Hematopoietic multipotent progenitor cell treated with erythropoietin and hydrocortisone succinate and interleukin-3 and kit ligand, for 17 days (in vitro differentiated cells): Measurements from ENCODE around the gene TMEM181.
"Not testable (repeated sequence)": the region's sequence is repeated elsewhere in the genome, so short reads cannot be mapped to it uniquely, and the experiment has no call there.

Source experiments
- DNase-seq: peaks from one replicate; pipeline ENCODE4 v3.0.0-alpha.2; 2015; ENCODE audit warnings: low spot score

The TMEM181 gene

DNA sequence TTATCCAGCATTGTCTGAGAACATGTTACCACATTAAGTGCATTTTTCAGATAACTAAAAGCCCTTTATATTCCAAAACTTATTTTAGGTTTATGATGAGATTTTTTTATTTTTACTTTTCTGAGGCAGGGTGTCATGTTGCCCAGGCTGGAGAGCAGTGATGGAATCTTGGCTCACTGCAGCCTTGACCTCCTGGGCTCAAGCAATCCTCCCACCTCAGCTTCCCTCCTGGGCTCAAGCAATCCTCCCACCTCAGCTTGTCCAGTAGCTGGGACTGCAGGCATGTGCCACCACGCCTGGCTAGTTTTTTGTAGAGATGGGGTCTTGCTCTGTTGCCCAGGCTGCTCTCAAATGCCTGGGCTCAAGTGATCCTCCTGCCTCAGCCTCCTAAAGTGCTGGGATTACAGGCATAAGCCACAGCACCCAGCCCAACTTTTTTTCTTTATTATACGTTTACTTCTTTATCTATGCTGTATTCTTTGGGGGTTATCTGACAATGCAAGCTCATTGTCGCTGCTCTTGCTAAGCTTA is 78.5 kb downstream of the TMEM181 start:
- no peak for DNase-seq

DNA sequence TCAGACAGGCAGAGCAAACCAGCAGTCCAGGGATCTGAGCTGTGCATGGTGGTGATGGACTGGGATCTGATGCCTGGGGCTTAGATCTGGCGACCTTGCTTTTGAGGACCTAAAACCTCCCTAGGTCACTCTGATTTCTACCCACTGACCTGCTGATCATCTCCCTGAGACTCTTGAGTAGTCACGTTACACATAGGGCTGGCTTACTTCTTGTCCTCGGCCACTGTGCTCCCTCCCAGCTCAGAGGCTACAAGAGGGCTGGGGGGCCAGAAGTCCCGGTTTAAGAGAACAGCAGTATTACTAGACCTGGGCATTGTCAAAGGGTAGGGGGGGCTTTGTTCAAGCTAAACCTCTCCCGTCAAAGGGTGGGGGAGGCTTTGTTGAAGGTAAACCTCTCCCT is 79.2 kb downstream of the TMEM181 start:
- no peak for DNase-seq

DNA sequence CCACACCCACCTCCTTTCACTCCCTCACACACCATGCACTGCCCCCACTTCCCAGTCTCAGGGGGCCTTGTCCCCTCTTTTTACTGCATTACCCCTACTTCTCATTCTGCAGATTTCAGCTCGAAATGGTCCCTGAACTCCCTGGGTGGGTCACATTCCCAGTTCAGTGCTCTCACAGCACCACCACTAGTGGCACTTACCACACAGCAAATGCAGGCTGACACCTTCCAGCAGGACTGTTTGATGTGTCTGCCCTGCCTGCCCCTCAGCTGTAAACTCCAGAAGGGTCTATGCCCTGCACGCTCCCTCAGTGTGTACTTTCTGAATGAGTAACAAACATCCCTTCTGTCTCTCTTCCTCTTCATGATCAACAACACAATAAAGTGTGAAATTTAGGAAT is 80.6 kb downstream of the TMEM181 start:
- no peak for DNase-seq

- no peak for DNase-seq
Observed at GRCh38 chr6:158642097-158642601, 82.3 kb downstream of the TMEM181 start.

DNA sequence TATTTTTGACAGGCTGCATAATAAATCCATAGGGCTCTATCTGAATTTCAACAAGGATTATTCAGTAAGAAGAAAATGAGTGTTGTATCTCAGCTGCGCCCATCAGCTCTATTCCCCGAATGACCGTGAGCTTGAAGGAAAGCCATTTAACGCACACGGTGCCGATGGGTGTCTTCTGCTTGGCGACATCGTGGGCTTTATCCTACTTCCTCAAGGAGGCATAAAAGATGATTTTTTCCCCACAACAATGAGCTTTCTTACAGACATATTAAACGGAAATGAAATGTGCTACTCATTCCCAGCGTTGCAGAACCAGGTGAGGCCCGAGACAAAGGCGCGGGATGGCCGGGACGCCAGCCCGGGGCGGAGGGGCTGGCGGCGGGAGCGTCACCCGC is 83.9 kb downstream of the TMEM181 start:
- no peak for DNase-seq

GRCh38 chr6:158644231-158645063 is 84.6 kb downstream of the TMEM181 start, which contains the start of gene DYNLT1:
Gene DYNLT1, minus strand, starts transcription at chr6:158644743. Its CDS starts 35 bp downstream, at chr6:158644708.
- peak; percentile 87 for DNase-seq

DNA sequence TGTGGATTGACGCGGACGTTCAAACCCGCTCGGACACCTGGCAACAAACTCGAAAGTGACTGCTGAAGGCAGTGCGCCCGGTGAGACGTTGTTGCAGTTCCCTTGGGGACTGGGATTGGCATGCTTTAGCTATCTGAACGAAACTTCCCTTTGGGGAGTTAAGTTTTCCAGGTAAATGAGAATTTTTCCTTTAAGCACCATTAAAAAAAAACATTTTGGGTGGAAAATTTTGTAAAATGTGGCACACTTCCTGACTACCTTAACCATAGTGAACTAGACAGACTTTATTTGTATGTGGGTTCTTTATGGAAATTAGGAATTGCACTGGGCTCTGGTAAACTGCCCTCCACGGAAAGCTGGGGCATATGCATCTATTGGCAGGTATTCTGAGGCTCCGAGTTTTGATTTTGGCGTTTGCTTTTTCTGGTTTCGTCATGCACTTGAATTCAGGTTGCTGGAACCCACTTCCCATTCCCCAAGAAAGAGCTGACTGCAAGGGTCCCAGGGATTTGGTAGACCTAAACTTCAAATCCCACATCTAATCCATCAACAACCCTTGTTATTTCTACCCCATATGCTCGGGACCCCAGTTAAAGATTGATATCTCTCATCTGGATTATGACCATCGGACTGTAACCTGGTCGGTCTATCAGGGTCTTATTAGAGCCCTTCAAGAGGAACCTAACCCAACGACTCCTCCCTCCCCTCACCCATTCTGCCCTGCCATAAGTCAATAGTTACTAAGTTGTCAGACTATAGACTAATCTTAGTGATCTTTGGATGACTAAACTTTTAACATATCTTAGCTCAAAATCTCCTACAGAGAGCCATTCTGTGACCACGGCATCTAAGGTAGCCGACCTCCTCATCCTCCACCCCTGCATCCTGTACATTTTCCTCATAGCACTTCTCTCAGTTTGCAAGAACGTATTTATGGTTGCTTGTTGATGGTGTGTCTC is 85.5 kb downstream of the TMEM181 start:
- no peak for DNase-seq

GRCh38 chr6:158646023-158646910 is 86.4 kb downstream of the TMEM181 start:
- DNase-seq, result no peak

DNA sequence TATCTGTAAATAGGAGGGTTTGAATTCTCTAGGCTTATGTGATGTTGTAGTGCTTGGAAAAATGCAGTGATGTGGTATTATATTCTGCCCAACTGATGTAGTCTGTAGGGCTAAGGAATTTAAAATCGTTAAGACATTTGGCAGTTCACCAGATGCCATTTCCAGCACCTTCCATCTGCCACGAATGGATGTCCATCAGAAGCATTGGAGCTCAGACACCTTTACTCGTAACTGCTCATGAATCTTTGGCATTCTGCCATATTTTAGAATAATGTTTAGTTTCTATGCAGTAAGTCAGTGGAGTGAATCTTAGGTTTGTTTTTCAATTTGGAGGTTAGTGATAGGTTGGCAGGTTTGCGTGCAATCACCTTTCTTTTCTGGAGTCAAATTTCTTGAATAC is 87.6 kb downstream of the TMEM181 start:
- DNase-seq, result no peak

DNA sequence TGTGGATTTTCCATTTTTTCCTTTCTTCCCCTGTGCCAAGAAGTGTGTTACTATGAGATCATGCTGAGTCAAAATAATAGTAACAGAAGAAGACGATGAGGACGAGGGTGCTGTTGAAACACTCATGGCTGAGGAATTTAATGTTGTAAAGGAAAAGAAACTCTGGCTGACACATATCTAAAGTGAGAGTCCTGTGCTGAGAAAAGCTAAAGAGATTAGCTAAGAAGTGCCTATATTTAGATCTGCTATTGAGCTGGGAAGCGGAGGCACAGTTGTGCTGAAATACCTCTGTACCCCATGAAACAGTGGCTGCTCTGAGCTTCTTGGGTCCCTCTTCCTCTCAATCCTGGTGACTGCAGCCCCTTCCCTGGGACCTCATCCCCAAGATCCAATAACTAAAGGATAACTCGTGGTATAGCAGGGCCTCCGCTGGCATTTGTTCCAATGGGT is 88.8 kb downstream of the TMEM181 start:
- no peak for DNase-seq

GRCh38 chr6:158649289-158650143 is 89.6 kb downstream of the TMEM181 start, which contains the start of gene SYTL3:
Gene SYTL3, plus strand, starts transcription at chr6:158650054. Its CDS starts 13,215 bp downstream, at chr6:158663269.
- DNase-seq, result no peak

- not testable (repeated sequence) for DNase-seq
Observed at GRCh38 chr6:158651981-158652737, 92.3 kb downstream of the TMEM181 start.

DNA sequence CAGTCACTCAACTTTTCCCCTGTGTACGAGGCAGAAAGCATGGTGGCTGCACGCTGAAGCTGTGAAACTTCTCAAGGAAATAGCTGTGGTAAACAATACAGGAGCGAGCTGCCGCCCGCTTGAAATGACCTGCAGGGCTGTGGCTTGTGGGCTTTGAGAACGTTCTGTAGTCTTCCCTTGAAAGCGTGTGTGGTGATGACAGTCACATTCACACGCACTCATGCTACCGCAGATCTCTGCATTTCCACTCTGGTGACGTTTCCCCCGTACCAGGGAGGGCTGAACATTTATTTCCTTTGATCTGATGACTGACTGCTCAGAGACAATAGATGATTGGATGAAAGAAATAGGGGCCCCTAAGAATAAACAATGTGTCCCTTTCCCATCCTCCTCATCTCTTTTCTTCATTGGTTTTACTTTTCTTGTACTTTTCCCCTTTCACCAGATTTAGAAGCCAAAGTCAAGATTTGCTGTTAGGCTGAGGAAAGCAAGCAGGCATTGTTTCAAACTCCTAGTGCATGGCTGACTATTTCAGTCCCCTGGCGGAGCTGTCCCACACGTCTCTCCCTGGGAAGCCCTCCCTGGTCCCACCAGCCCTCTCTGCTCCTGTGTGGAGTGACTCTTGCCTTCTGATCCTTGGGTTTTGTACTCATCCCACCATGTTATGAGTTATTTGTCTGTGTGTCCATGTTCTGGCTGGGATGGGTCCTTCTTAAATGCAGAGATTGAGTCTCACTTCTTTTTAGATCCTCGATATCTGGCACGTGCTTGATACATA is 93.9 kb downstream of the TMEM181 start:
- DNase-seq, result no peak

- DNase-seq, result no peak
Observed at GRCh38 chr6:158654498-158654897, 94.6 kb downstream of the TMEM181 start.

GRCh38 chr6:158654960-158655489 is 95.1 kb downstream of the TMEM181 start:
- DNase-seq, result no peak

DNA sequence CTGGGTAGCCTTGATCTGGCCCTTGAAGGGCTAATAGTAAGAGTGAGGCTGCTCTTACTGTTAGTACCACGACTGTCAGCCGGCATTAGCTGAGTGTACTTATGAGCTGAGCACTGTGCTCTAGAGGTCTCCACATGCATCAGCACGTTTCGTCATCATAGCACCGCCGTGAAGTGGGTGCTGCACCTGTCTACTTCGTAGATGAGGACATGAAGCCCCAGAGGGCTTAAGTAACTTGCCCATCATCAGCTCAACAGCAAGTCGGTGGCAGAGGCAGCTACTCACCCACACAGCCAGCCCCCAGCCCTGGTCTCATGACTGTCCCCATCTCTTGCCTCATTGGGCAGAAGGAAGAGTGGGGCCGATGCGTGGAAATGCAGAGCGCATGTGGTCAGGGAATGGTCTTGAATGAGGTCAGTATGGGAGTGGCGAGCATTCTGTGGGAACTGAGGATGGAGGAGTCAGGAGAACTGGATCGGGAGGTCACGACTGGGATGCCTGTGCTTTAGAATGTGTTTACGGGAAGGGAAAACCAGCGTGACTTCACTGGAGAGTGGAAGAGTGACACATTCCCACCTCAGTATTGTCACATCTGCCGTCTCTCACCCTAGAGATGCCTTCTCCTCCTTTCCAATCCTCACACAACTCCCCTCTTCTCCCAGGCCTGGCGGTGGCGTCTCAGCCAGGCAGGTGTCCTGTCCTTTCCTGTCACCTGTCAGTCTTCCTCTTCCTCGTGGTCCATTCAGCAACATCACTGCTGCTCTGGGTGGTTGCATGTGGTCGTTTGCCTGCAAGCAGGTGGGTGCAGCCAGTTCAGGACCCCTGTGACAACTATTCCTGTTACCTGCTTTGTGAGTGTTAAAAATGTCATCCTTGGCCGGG is 95.9 kb downstream of the TMEM181 start:
- DNase-seq, result no peak

GRCh38 chr6:158656986-158657385 is 97.1 kb downstream of the TMEM181 start:
- DNase-seq, result not testable (repeated sequence)
